CD4-positive, alpha-beta T cell treated with Interleukin-21 for 1 hour (primary cell): ENCODE measurements around the gene CA4.

Experiments
- DNase-seq: peaks from one replicate; pipeline ENCODE4 v3.0.0-alpha.2; 2020

Gene CA4

GRCh38 chr17:60134396-60135150 is 15.2 kb upstream of the CA4 start:
- DNase-seq, result peak; percentile 28

- DNase-seq, result peak; percentile 83
These were observed 14.4 kb upstream of the CA4 start for GRCh38 chr17:60135151-60135950.

DNA sequence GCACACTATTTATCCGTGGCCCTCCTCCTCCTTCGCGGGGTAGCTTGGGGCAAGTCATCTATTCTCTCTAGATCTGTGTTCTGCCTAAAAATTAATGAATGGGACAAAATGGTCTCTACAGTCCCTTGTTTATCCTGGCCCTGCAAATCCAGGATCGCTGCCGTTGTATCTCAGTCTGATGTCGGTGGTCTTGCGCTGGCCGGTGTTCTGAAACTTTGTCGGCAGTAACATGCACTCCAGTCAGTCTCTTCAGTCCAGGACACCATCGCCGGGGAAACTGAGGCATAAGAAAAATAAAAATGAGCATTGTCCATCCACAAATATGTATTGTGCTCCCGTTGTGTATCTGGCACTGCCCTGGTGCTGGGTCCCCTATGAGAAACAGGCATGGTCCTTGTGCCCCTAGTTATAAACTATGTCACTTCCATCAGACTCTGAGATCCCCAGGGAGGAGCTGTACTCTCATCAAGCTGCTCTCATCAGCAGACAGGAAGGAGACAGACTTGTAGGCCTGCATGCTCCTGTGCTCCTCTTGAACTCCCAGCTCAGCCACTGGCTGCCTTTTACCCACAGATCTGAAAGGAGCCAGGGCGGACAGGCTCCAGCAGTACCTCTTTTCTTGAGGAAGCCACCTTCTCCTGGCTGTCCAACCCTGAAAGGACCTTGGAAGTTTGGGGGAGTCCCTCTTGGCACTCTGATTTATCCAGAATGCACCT is 13.7 kb upstream of the CA4 start:
- DNase-seq, result no peak

DNA sequence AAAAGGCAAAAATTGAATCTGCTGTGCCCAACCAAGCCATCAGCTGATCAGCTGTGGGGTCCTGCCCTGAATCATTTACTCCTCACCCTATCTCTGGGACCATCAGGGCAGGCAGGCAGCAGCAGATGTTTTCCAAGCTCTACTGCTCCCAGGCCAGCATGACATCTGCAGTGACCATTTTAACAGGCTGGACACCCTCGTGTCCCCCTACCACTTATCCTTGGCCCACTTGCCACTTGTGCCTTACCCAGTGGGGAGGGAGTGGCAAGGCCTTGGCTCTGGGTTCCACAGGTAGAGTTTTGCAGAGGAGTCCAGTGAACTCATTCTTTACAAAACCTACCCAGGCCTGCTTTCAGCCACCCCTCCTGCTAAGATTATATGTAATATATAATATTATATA is 12.0 kb upstream of the CA4 start:
- DNase-seq, result no peak

DNA sequence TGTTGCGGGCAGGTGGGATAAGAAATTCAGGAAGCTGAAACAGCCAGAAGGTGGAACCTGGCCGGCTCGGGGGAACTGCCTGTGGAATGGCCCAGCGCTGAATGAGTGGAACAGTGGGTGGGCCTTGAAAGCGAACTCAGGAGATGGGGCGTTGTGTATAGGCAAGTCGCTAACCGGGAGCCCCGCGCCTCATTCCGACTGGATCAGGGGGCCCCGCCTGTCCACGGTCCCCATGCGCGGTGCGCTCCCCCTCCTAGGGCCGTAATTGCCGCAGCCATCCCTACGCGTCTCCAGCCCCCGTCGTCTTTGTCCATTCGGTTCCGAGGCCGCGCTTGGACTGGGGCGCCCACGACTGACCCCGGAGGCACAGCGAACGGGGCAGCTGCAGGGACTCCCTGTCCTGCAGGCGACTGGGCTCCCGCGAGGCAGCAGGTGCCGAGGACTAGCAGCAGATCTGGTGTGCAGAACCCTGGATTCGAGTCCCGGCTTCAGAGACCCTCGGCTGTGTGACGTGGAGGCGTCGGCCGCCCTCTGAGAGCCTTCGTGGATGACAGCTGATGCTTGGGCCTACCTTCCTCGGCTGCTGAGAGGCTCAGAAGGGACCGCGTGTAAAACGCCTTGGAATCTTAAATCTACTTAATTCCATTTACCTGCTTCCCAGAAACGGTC is 10.9 kb upstream of the CA4 start:
- no peak for DNase-seq

DNA sequence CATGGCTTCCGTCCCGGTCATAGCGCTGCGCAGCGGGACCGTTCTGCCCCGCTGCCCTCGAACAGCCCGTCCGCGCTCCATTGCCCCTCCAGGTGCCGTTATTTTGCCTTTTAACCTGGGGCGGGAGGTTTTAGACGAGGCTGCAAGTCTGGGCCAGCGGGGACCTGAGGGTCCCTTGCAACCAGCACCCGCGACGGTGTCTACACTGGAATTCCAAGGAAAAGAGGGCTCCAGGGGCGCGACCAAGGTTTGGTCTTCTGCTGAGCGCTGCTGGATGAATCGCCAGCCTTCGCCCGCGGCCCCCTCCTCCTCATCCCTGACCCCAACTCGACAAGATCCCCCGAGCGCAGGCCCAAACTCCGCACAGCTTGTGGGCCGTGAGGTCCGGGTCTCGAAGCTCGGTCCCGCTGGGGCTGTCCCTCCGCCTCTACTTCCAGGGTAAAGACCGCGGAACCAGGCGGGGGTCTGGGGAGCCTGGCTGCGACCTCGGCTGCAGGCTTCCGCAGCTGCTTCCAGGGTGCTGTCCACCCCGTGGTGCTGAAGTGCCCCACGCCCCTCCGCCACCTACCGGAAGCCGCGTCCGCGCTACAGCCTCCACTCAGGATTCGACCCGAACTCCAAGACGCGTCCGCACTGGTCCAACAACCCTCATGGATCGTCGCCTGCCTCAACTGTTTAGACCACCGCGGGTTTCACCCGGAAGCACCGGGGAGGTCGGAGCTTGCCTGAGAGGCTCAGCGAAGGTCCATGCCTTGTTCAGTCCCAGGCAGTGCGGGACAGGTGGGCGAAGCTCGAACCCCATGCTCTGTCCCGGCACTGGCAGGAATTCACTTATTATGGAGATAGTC is 10.1 kb upstream of the CA4 start:
- DNase-seq, result peak; percentile 65

- no peak for DNase-seq
These were observed 8.4 kb upstream of the CA4 start for GRCh38 chr17:60141111-60142018.

GRCh38 chr17:60142872-60143499 is 6.8 kb upstream of the CA4 start:
- DNase-seq, result peak; percentile 73

- DNase-seq, result no peak
These were observed 4.5 kb upstream of the CA4 start for GRCh38 chr17:60145006-60145935.

GRCh38 chr17:60146206-60146605 is 3.6 kb upstream of the CA4 start:
- DNase-seq, result no peak

- no peak for DNase-seq
These were observed 2.1 kb upstream of the CA4 start for GRCh38 chr17:60147553-60148223.

DNA sequence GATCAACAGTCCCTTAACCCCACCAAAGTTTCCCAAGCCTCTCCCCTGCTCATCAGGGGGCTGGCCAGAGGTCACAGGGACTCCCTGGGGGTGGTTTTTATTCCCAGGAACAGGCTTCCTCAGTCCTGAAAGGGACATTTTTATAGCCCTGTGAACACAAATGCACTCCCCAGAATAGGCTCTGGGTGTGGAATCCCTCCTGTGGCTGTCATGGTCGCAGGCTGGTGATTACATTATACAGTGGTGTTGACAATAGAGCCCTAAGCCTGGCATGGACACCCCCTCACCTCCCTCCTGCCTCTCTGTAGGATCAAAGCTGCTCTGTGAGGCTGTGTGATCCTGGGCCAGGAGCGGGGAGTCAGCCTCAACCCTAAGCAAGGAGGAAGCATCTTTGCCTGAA is 1.4 kb upstream of the CA4 start:
- no peak for DNase-seq

DNA sequence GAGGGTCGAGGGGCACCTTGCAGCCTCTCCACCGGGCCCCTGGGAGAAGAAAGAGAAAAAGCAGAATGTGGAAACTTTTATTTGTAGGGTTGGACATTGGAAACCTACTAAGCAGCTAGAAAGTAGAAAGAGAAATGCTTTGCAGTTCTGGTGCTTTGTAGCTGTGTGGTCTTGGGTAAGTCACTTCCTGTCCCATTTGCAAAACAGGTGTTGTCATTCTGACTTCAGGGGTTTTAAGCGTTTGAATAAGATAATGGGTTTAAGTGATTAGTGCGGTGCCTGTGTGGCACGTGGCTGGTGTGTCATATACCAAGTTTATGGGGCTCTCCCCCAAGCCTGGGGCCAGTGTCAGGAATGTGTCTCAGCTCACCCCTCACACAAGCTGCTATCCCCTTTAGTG is 1.6 kb downstream of the CA4 start:
- DNase-seq, result no peak

DNA sequence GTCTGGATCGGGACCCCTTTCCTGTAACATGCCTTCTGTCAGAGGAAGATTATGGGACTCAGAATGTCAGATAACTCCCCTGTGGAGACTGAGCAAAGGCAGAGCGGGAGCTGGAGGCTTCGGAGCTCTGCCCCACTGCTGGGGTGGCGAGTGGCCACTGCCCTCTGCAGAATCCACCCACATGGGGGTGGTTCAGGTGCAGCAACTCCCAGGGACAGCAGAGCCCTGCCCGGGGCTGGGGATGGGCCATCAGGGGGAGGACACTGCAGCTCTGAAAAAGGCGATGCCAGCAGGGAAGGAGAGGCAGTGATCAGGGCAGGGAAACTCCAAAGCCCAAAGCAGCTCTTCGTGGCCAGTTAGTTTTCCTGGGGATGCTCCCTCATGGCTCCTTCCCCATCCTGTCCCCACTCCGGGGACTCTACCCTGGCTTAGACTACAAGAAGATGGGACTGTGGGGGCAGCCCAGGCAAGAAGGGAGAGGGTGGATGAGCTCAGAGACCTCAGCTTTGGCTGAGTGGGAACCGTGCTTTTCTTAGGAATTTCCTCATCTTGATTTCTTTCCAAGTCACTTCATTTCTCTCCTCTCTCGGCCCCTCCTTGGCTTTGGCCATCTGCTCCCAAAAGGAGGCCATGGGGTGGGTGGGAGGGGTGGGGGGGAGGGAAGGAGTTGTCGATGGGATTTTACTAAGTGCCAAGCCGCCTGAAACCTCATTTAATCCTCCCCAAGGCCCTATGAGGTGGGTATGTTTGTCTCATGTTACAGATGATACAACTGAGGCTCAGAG is 4.0 kb downstream of the CA4 start:
- DNase-seq, result no peak

DNA sequence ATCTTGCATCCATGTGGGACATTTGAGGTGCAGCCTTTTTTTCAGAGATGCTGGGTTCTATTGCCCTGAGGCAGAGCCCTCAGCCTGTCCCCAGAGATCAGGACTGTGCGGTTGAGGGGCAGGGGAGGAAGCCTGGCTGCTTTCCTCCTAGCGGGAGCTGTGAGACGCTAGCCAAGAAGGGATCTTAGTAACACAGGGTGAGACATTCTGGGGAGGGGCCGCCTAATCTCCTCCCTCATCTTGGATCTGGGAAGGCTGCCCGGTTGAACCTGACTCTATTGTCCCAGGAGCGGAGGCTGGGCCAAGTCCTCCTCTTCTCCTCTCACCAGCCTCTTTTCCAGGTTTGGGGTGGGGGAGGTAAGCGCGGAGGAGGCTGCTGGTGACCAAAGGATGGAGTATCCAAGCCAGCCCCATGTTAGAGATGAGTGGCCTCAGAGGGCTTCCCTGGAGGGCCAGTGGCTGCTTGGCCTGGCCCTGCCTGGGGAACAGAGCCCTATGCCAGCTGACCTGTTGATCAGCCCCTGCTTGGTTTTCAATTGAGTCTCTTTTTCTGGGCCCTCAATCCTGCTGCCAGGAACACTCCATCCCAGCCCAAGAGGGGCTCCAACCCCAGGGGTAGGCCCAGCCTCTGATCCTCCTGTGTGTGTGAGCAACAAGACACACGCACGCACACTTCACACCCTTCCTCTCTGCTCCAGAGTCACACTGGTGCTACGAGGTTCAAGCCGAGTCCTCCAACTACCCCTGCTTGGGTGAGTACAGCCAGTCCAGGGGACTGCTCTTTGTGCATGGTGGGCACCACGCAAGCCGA is 5.0 kb downstream of the CA4 start:
- no peak for DNase-seq

GRCh38 chr17:60155427-60155814 is 5.6 kb downstream of the CA4 start:
- DNase-seq, result no peak

DNA sequence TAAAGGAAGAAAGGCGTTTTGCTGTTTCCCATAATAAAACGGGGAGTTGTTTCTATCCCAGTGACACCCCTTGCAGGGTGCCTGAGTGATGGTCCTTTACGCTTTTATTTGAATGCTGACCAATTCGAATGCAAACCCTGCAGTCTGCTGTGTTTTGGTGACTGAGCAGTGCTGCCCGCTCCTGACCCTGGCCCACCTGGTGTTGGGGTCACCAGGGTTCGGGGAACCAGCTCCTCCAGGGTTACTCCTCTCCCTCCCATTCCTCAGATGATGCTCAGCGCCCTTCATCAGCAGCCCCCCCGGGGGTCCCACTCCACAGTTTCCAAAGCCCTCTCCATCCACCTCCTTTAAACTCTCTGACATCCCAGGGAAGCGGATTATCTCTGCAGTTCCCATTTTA is 6.0 kb downstream of the CA4 start:
- DNase-seq, result no peak
